Epithelial cell of esophagus (primary cell): ENCODE results near the gene AFM.
"Not testable (repeated sequence)": the region's sequence is repeated elsewhere in the genome, so short reads cannot be mapped to it uniquely, and the experiment has no call there.

Experiments used
- DNase-seq: peaks from one replicate; pipeline ENCODE4 v3.0.0; 2010; ENCODE audit warnings: low read depth
- H3K4me3 ChIP-seq: 2 replicates; pipeline ENCODE4 v1.5.1; 2011; ENCODE audit warnings: mild to moderate bottlenecking, low read length, control low read depth
- CTCF ChIP-seq: IDR thresholded peaks from 2 replicates; pipeline ENCODE4 v1.5.1; 2011; ENCODE audit warnings: low read depth, mild to moderate bottlenecking, low read length, control low read depth, inconsistent platforms; ENCODE audit not compliant: insufficient read depth; ENCODE audit errors: missing control alignments

Gene AFM

GRCh38 chr4:73541251-73541650 is 59.7 kb downstream of the AFM start:
- DNase-seq: no peak
- no peak for TF ChIP-seq CTCF
- no peak overlapping the region for H3K4me3 ChIP-seq

GRCh38 chr4:73544620-73545019 is 63.1 kb downstream of the AFM start:
- H3K4me3 ChIP-seq: no peak overlapping the region
- no peak for TF ChIP-seq CTCF
- no peak for DNase-seq

- not testable (repeated sequence) for H3K4me3 ChIP-seq, DNase-seq
Measured at GRCh38 chr4:73550865-73551264, 69.3 kb downstream of the AFM start.
